DND-41 (cell line): ENCODE measurements around the gene ITGA2.

ENCODE experiments used
- CTCF ChIP-seq: IDR thresholded peaks from 2 replicates; pipeline ENCODE4 v1.5.1; 2012; ENCODE audit warnings: borderline replicate concordance, low read length, moderate library complexity, mild to moderate bottlenecking; ENCODE audit not compliant: poor library complexity, severe bottlenecking; ENCODE audit errors: extremely low read depth
- EZH2 ChIP-seq: IDR thresholded peaks from 3 replicates; pipeline ENCODE4 v1.6.1; 2012; ENCODE audit warnings: borderline replicate concordance, low read depth, mild to moderate bottlenecking, moderate library complexity, low read length, inconsistent platforms; ENCODE audit not compliant: severe bottlenecking

- peak; percentile 32 for TF ChIP-seq CTCF
- no peak for TF ChIP-seq EZH2
Observed at GRCh38 chr5:52943285-52943684, 45.9 kb upstream of the ITGA2 start.
